Stimulated activated CD8-positive, alpha-beta memory T cell treated with anti-CD3 and anti-CD28 coated beads, Interleukin-4, amount 100 ng/mL, for 1 hour (primary cell): ENCODE measurements around the gene KIRREL1.
A peak's percentile ranks its signal among the peaks of the same experiment; 100 is the strongest.

Source experiments
- DNase-seq, 2 donors: peaks; one replicate each; pipeline ENCODE4 v3.0.0-alpha.2; 2020; ENCODE audit warnings: low read depth in 2 of 2, low spot score in 1 of 2

KIRREL1 gene

GRCh38 chr1:158028969-158029368 lies 35.5 kb downstream of the KIRREL1 start:
- DNase-seq = no peak

GRCh38 chr1:158035014-158035413 lies 41.6 kb downstream of the KIRREL1 start:
- DNase-seq = no peak

GRCh38 chr1:158035976-158036583 lies 42.6 kb downstream of the KIRREL1 start:
- DNase-seq = peak in 1 of 2 donors; percentile 1

- DNase-seq = no peak
Observed at GRCh38 chr1:158037008-158037865, 43.8 kb downstream of the KIRREL1 start.

- no peak for DNase-seq
Observed at GRCh38 chr1:158037866-158038359, 44.5 kb downstream of the KIRREL1 start.

GRCh38 chr1:158038793-158039192 lies 45.3 kb downstream of the KIRREL1 start:
- no peak for DNase-seq

- no peak for DNase-seq
Observed at GRCh38 chr1:158039380-158039779, 45.9 kb downstream of the KIRREL1 start.

GRCh38 chr1:158040323-158040722 lies 46.9 kb downstream of the KIRREL1 start:
- DNase-seq = no peak

- DNase-seq = no peak
Observed at GRCh38 chr1:158043232-158043631, 49.8 kb downstream of the KIRREL1 start.

- no peak for DNase-seq
Observed at GRCh38 chr1:158045639-158046038, 52.2 kb downstream of the KIRREL1 start.

- DNase-seq = no peak
Observed at GRCh38 chr1:158046715-158047510, 53.5 kb downstream of the KIRREL1 start.

- DNase-seq = no peak
Observed at GRCh38 chr1:158048371-158049067, 55.1 kb downstream of the KIRREL1 start.

- no peak for DNase-seq
Observed at GRCh38 chr1:158049853-158050252, 56.4 kb downstream of the KIRREL1 start.

- DNase-seq = no peak
Observed at GRCh38 chr1:158053276-158053675, 59.8 kb downstream of the KIRREL1 start.

GRCh38 chr1:158054721-158055120 lies 61.3 kb downstream of the KIRREL1 start:
- DNase-seq = no peak

GRCh38 chr1:158055854-158056253 lies 62.4 kb downstream of the KIRREL1 start:
- DNase-seq = no peak

GRCh38 chr1:158056498-158056897 lies 63.1 kb downstream of the KIRREL1 start:
- no peak for DNase-seq

- DNase-seq = no peak
Observed at GRCh38 chr1:158058237-158058985, 65.0 kb downstream of the KIRREL1 start.

- DNase-seq = no peak
Observed at GRCh38 chr1:158059984-158060383, 66.5 kb downstream of the KIRREL1 start.

- no peak for DNase-seq
Observed at GRCh38 chr1:158062174-158062573, 68.7 kb downstream of the KIRREL1 start.
